GM21447 (cell line): ENCODE measurements around the gene ATXN7.
A peak's percentile ranks its signal among the peaks of the same experiment; 100 is the strongest.

Experiments
- ATAC-seq: cut with Tn5 transposase; IDR thresholded peaks from one replicate; pipeline ENCODE4 v1.9.1; 2021; ENCODE audit not compliant: unreplicated experiment

ATXN7 gene

DNA sequence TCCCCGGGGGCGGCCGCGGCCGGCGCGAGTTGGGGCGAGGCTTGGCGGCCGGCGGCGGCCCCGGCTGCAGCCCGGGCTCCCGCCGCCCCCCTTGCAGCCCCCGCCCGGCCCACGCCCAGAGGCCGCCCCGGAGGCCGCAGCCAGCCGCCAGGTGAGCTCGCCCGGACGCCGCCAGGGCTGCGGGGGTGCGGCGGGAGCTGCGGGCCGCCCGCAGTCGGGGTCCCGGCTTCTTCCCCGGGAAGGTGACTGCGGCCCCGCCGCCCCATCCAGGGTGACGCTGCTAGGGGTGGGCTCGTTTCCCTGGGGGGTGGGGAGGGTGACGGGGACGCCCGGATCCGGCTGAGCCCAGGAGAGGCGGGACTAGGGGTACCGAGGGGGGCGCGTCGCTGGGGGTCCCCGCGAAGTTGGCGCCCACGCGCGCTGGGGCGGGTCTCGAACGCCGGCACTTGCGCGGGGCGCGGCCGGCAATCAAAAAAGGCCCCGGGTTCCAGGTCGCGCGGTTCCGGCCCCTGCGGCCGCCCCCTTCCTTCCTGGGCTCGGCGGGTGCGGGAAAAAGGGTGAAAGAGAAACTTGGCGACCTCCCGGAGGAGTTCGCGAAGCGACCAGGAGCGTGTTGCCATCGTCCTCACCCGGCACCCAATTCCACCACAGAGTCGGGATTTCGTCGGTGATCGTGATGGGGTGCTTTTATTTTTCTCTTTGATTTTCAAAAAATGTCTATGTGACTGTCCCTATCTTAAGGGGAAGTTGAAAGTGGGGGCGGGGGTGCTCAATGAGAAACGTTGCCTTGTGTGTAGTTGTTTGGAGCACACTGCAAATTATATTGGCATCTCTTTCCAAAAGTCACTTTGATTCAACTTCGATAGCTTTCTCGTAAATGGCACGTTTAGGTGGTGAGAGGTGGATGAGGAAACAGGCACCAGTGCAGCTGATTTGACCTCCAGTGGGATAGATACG lies 619 bp downstream of the ATXN7 start:
- ATAC-seq: peak; percentile 34

DNA sequence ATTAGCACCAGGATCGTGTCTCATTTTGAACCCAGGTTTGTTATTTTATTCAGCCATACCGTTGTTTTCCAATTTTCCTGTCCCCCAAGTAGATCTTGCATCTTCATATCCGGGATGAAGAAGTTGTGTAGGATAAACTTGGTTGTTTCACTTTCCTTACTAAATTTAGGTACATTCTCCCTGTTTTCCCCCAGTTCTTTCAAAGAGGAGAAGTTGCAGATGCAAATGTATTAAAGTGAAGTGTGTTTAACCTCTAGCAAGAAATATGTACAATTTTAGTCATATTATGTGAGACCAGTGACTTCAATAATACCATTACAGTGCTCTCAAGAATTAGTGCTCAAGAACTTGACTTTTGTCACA lies 1.3 kb downstream of the ATXN7 start:
- ATAC-seq: no peak

DNA sequence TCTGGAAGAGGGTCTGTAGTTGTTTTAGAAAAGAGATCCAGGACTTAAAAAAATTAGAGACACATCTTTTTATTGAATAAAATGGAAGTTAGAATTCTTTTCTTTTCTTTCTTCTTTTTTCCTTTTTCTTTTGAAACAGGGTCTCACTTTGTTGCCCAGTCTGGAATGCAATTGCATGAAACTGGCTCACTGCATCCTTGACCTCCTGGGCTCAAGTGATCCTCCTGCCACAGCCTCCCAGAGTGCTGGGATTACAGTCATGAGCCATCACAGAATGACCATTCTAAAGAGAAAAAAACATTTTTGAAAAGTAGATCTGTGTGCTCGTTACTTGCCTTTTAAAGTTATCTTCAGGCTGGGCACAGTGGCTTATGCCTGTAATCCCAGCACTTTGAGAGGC lies 3.6 kb downstream of the ATXN7 start:
- no peak for ATAC-seq

DNA sequence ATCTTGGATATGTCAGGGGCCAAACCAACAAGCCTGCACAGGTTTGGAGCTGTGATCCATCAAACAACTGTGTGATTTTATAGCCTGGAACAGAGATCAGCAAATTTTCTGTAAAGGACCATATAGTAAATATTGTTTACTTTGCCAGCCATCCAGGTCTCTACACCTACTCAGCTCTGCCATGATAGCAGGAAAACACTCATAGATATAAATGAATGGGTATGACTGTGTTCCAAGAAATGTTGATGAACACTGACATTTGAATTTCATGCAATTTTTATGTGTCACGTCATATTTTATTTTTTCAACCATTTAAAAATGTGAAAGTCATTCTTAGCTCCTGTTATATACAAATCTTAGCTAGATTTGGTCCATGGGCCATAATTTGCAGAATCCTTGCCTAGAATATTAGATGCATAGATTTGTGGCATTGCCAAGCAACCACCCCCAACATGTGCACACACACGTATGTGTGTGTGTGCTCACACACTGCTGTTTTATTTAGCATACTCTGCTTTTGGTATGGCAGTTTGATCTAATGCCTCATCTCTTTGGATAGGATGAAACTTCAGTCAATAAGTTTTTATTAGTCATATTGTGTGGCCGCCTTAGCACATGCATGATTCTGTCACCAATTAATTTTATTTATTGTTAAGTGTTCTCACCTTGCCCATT lies 6.4 kb downstream of the ATXN7 start:
- no peak for ATAC-seq

DNA sequence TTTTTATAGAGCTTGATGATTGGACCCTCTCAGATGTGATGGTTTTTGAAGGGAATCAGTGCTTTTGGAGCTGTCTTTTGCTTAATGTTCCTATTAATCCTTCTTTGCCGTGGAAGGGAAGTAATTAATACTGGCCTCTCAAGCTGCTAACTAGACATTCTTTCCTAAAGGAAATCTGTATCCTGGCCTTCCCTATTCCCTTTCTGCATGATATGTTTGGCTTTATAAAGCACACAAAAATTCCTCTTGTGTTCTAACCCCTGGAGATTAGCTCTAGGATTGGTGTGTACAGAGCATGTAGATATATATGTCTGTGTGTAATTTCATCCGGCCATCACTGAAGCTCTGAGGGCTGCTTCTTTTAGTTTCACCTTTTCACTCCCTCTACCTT lies 6.9 kb downstream of the ATXN7 start:
- no peak for ATAC-seq

DNA sequence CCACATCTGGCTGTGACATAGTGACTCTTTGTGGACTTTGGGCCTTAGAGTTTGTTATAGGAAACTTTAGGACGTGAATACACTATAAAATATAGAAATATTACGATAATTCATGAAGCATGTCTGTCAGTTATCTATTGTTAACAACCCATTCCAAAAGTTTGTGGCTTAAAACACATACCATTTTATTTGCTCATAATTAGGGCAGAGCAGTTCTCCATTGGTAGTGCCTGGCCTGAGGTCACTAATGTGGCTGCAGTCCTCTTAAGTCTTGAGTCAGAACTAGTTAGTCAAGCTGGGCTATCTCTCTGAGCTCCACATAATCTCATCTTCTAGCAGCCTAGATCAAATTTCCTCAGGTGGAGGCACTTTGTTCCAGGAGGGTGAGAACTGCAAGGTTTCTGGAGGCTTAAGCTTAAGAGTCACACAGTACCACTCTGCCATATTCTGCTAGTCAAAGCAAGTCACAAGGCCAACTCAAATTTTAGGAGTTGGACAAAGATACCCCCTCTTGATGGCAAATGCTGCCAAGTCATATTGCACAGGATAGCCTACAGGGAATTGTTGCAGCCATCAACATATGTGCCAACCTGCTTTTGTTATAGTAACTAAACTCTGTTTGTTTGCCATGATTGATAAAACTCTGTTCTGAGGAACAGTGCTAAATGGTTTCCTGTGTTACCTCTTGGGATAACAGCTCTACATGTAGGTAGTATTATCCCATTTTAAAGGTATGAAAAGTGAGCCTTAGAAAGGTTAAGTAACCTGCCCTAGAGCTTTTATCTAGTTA lies 8.7 kb downstream of the ATXN7 start:
- no peak for ATAC-seq

DNA sequence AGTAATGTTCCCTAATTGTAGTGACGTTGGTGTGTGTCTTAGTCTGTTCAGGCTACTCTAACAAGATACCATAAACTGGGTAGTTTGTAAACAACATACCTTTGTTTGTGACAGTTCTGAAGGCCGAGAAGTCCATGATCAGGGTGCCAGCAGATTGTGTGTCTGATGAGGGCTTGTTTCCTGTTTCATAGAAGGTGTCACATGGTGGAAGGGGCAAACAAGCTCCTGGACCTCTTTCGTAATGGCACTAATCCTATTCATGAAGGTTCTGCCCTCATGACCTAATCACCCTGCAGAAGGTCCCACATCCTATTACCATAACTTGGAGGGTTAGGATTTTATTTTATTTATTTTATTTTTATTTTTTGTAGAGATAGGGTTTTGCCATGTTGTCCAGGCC lies 11.1 kb downstream of the ATXN7 start:
- no peak for ATAC-seq

DNA sequence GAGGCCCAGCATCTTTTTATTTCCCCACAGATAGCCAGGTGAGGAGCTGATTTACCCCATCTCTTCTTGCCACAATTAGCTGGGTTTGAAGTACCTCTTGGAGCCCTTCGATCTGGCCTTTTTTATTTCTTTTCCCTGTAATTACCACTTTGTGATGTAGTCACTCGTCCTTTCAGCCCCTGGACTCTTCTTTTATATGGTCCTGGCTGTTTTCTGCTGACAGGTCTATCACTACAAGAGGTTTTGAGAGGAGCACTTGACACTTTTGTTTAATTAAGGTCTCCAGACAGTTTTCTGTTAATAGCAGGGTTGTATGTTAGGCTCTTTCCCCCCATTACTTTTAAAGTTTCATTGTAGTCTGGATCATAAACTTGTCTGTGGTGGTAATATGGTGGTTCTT lies 11.8 kb downstream of the ATXN7 start:
- no peak for ATAC-seq

DNA sequence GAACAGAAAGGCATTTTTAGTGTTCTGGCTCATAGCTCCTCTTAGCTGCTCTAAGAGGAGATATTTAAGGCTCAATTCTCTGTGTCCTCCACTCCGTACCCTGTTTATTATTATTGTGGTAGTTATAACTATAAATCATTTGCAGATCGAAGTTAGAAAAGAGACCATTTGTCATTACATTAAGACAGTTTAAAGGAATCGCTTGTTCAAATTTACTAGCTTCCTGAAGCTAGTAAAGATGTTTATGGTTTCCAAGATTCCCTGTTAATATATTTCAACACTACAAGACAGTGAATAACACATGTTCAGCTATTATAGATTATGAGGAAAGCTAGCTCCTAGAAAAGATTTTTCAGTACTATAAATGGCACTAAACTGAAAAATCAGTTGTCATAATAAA lies 12.6 kb downstream of the ATXN7 start:
- ATAC-seq: no peak

DNA sequence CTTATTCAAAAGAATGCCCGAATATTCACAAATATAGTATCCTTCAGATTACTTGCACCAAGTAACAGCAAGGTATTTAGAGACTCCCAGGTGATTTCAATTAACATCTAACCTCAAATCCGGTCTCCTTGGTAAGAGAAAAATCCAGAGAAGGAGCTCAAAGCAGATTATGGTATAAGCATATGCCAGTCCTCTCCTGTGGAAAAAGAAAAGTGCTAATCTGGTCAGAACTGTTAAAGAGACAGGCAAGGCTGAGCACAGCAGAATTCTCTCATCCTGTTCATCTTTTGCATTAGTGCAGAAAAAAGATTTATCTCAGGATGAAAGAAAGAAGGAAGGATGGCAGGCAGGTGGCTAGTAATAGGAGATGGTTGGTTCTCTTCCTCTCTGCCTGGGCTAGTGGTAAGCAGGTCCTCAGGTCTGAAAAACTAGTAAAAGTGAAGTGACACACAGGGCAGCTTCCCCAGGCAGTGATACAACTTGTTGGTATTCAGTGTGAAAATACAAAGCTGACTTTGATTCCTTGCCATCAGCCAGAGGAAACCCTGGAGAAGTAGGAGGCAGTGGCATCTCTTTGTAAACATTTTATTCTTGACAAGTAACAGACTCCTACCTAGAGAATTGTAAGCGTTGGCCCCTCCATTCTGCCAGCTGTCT lies 14.2 kb downstream of the ATXN7 start:
- no peak for ATAC-seq

DNA sequence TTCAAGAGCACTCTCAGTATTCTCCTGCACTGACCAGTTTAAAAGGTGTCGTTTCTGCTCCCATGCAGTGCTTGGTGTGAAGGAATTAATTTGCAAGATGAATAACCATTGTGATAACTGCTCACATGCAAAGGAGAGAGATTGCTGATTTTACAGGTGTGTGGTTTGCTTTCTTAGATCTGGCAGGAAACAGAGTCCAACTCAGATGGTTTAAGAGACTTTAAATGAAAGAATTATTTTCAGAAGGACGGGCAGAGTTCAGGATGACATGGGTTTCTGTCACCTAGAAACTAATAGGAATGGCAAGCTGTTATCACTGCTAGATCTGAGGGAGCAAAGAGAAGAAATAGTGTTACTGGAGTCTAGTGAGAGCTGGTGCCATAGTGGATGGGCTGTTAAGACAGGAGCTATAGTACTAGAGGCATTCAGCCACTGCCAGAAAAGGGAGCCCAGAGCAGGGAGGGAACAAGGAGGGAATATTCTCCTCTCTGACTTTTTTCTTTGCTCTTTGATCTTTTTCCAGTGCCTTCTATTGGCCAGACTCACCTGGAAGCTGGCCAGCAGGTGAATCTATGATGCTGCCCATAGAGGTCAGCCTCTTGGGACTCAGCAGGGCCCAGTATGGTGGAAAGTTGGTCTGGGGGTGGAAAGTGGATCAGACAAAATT lies 14.9 kb downstream of the ATXN7 start:
- no peak for ATAC-seq

DNA sequence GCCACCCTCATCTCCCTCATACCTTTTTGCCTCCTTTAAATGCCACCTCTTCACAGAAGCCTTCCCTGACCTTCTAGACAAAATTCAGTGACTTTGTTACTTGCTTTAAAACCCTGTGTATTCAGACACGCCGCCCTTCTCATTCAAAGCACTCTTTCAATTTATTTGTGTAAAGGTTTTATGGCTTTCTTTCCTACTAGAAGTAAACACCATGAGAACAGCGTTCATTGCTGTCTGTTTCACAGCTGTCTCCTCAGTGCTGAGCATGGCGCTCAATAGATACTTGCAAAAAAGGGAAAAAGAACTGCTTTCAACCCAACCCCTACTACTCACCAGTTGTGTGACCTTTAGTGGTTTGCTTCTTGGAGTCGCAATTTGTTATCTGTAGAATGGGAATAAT lies 17.0 kb downstream of the ATXN7 start:
- ATAC-seq: no peak

DNA sequence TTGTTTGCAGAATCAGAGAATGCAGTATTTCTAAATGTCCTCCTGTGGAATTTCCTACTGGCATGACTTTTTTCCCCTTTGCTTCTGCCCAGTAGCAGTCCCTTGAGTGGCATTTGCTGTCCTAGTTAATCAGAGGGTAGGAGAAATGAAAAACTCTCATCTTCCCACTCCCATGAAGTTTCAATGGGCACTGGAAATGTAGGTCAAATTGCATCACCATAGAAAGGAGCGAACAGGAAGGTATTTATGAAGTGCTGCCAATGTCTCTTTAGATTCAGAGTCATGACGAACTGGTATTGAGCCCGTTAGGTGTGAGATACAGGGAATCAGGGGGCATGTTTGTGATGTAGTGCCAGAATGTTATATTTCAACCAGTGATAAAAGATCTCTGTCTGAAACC lies 23.2 kb downstream of the ATXN7 start:
- ATAC-seq: no peak

DNA sequence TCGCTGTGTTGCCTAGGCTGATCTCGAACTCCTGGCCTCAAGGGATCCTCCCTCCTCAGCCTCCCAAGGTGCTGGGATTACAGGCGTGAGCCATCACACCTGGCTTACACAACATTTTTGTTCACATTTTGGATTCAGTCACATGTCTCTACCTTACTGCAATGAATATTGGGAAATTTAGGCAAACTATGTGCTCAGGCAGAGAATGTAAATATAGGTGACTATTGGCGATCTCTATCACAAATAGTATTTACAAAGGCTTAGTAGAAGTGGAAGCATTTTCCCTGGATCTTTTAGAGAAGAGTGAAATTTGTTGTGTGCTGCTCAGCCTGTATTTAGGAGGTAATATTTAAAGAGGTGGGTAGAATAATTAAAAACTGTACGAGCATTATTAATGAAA lies 27.9 kb downstream of the ATXN7 start:
- no peak for ATAC-seq

DNA sequence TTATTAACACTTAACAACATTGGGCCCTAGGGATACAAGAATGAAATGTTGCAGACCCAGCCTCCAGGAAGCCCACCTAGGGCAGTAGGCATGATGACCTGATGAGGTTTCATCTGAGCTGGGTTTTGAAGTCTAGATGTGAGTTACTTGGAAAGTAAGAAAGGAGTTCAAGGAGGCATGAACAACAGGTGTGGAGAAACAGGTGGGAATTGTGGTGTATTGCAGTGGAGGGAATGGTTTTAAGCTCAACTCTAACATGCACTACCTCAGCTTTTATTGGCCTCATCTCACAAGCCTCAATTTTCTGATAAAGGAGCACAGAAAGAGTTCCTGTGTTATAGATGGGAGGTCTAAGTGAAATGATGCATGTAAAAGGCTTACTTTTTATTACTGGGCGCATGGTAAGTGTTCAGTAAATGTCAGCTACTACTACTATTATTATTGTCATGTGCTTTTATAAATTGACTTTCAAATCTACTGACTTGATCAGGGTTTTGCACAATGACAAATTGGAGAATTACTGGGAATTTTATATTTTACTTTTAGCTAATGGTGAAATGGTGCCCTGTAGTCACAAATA lies 29.2 kb downstream of the ATXN7 start:
- no peak for ATAC-seq

DNA sequence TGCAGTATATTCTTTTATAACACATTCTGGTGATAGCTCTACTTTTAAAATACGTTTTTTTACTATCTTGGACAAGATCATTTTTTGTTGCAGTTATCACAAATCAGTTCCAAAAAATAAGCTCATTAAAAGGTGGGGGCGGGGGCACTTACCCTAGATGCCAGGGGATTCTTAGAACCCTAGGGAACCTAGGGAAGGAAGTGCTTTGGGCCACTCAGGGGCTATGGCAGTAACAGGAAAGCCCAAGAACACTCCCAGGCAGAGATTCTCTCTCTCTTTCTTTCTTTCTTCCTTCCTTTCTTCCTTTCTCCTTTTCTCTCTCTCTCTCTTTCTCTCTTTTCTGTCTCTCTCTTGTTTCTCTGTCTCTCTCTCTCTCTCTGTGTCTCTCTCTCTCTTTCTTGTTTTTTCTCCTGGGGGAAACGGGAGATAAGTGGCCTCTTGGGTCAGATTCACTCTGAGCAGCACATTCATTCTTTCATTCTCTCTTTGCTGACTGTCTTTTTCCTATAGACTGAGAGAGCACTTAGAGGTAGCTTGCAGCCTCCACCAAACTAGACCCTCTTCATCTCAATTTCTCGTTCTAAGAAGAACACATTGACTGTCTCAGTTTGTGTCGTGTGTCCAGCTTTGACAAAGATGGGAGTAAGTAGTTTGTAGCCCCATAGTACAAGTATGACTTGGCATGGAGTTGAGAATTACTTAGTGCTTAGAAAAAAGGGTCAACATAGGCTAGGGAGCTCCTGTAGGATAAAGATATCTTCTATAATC lies 31.9 kb downstream of the ATXN7 start:
- ATAC-seq: no peak

DNA sequence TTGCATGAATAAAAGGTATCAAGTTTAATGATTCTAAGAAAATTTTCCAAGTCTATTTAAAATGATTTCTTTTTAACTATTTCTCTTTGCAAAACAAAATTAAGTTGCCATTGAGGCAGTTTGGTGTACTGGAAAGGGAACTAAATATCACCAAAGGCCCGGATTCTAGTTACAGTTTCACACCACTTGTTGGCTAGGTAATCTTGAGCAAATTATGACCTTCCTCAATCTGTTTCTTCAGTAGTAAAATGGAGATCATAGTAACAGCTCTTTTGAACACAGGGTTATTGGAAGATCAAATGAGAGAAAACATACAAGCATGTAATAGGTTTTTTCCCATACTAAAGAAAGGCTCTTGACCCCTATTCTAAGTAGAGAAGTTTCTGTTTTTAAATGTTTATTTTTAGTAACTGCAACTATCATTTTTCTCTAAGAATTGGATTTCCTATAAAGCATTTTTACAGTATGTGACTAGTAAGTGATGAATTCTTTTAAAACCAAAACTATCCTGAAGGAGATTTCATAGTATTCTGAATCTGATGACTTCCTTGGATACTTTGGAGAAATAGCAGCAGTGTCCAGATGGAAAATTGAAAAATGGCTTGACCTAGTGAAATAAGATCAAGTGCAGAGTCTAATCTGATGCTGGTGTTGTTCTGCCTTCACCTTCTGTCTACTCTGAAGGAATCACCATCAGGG lies 32.8 kb downstream of the ATXN7 start:
- peak; percentile 76 for ATAC-seq

DNA sequence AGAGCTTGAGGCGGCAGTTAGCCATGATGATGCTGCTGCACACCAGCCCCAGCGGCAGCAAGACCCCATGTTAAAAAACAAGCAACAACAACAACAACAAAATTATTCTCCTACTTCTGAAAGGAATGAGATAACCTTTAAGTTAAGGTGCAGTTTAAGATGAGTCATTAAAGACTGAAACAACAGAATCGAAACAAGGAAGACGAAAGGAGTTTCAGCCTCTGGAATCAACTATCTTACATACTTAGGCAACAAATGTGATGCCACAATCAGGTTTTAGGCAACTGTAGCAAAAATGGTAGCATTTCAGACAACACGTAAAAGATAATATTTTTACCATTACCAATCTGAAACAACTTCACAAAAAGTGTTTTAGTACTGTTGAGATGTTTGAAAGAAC lies 36.3 kb downstream of the ATXN7 start:
- no peak for ATAC-seq

DNA sequence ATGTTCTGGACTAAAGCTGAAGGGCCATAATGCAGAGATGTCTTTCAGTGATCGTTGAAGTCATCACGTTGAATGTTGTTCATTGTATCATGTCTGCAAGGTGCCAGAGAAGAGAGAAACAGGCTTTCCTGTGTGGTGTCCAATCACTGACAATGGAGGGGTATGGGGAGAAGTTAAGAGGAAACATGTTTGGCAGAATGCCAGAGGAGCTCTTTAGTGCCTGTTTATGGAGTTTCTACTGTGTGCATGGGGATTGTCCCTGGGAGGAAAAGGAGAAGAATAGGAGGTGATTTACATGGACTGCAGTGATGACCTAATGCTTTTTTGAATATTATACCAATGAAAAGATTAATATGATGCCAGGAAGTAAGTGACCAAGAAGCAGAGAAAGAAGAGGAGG lies 36.8 kb downstream of the ATXN7 start:
- no peak for ATAC-seq
